GM13977 (cell line): ENCODE results near the gene MAST1.

Source experiments
- DNase-seq: peaks from one replicate; pipeline ENCODE4 v3.0.0; 2012; ENCODE audit warnings: low spot score
- in situ Hi-C: fragments of 300-500 bp; cut with MboI; formaldehyde crosslinking; loops from one replicate; pipeline ENCODE4 v1.12.0; 2022; ENCODE audit warnings: low sequenced_read_pairs, low pct_unique_long_range_greater_than_20kb, mixed read lengths, inconsistent platforms; ENCODE audit not compliant: unreplicated experiment
- TF ChIP-seq, protein P1 (sequence below): IDR thresholded peaks from 2 replicates; pipeline ENCODE4 v1.5.1; 2012; ENCODE audit warnings: mild to moderate bottlenecking, control low read depth; ENCODE audit not compliant: insufficient read depth; ENCODE audit errors: extremely low read depth, missing control alignments

Gene MAST1

DNA sequence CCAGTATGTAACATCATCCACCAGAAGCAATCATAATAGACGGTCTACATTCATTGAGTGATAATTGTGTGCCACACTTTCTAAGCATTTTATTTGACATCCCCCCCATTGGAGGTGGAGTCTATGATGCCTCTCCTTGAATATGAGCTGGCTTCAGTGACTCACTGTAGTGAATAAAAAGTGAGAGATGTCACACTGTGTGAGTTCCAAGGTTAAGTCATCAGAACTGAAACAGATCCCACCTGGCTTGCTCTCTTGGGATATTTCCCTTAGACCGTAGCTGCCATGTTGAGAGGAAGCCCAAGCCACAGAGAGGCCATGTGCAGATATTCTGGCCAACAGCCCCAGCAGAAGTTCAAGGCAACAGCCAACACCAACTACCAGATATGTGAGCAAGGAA, 16.6 kb upstream of the MAST1 start:
- no peak for DNase-seq

DNA sequence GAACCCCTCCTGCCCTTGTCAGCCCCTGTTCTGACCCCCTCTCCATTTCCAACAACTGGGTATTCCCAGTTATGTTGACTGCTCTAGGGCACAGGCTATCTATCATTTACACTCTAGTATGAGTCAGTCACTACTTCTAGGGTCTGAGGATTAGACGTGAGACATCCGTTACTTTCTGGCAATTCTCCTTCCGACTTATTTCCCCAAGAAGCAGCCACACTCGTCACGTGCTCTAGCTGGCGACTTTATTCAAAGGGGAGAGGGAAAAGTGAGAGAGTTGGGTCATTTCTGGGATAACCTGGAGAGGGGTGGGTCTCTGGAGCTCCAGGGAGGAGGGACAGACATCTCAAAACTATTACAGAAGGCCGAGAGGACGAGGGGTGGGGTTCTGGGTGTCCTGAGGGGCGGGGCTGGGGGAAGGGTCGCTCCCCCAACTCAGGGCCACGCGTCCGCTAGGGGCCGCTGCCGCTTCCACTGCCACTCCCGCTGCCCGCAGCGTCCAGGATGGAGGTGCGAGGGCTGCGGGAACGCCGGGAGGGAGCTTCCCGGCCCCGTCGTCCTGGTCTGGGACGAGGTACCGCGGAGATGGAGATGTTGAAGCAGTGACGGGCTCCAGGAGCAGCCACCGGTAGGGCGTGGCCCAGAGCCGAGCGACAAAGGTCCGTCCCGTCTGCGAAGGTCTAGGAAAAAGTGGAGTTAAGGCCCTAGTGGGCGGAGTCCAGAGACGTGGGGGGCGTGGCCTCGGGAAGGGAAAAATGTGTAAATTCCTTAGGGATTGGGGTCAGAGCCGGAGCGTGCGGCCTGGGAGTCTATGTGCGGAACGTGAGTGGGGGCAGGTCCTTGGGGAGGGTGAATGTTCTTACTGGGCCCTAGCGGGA, 12.8 kb upstream of the MAST1 start:
- TF ChIP-seq, protein P1, sequence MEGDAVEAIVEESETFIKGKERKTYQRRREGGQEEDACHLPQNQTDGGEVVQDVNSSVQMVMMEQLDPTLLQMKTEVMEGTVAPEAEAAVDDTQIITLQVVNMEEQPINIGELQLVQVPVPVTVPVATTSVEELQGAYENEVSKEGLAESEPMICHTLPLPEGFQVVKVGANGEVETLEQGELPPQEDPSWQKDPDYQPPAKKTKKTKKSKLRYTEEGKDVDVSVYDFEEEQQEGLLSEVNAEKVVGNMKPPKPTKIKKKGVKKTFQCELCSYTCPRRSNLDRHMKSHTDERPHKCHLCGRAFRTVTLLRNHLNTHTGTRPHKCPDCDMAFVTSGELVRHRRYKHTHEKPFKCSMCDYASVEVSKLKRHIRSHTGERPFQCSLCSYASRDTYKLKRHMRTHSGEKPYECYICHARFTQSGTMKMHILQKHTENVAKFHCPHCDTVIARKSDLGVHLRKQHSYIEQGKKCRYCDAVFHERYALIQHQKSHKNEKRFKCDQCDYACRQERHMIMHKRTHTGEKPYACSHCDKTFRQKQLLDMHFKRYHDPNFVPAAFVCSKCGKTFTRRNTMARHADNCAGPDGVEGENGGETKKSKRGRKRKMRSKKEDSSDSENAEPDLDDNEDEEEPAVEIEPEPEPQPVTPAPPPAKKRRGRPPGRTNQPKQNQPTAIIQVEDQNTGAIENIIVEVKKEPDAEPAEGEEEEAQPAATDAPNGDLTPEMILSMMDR: peak; percentile 37
- in situ Hi-C loops: no loop called here
- no peak for DNase-seq

More for the DNA sequence above, 16.6 kb upstream of the MAST1 start:
- in situ Hi-C loops: no loop called here
- TF ChIP-seq, protein P1: no peak

DNA sequence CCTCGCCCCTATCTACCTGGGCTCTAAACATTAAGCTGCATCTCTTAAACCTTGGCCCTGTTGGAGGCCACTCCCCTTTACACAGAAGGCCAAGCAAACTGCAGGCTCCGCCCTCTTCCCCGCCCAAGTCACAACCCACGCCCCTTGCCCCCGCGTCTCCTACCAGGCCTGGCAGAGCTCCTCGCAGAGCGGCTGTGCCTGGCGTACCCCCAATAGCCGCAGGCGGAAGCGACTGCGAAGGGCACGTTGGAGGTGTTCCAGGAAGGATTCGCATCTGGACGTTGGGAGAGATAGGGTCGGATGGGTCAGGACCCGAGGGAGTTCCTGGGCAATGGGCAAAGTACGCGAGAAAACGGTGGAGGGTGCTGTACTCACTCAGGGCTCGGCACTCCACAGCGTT, 9.8 kb upstream of the MAST1 start:
- TF ChIP-seq, protein P1: no peak
- DNase-seq: peak; percentile 71
- in situ Hi-C loops: no loop called here

DNA sequence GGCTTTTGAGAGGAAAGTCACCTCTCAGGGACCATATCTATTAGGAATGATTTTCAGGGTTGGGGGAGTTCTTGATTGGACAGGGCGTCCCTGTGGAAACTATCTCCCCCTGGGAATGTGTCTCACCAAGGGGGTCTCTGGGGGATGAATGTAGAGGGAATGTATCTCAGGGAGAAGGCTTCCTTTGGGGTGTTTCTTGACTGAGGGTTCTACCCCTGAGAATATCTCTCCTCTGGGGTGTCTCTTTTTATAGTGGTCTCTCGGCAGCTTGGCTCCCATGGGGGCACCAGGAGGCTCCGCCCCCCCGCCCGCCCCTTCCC, 4.9 kb upstream of the MAST1 start:
- no peak for DNase-seq
- in situ Hi-C loops: no loop called here
- TF ChIP-seq, protein P1: no peak

DNA sequence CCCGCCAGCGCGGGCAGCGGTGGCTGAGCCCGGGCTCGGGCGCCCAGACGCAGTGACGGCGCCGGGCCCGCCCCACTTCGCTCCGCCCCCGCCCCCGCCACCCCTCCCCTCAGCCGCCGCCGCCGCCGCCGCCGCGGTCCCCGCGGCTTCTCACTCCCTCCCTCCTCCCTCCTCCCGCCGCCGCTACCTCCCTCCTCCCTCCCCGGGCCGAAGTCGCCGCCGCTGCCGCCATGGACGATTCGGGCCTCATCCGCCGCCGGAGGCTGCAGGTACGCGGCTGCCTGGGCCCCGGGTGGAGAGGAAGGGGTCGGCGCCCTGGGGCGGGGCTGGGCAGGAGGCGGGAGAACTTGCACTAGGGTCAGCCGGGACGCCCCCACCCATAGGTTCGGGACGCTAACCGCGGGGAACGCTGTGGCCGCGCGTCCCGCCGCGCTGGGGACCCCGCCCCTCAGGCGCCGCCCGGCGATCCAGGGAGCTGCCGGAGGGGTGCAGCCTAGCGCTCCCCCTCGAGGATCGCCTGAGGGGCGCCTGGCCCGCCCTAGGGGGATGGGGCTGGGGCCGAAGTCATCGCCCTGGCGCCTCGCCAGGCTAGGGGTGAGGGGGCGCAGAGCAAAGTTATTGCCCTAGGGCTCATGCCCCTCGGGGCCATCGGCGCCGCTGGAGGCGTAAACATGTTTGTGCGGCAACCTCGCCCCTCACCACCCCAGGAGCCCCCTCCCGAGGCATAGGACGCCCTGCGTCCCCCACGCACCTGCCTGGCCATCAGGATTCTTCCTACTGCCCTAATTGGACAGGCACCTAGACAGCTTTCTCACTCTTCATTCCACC, 4.4 kb upstream of the MAST1 start:
- peak; percentile 82 for DNase-seq
- in situ Hi-C loops: no loop called here
- TF ChIP-seq, protein P1: no peak

DNA sequence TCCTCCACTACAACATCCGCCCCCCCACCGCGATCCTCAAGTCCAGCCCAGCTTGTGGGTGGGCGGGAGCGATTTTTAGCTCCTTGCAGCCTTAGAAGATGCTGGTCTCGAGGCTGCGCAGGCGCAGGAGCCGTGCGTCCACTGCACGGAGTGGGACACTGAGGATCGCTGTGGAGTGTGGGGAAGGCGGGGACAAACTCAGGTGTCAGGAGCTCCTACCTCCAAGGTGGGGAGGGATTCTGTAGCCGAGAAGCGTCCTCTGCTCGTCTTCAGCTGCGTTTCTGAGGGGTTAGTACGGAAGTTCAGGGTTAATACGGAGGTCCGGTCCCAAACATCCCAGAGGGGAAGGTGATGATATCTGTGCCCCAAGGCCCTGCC, 3.8 kb upstream of the MAST1 start, which contains the start of gene RTBDN:
Gene RTBDN, minus strand, starts transcription at position 14 of the 378 bp plus-strand sequence. CDS start 4,600 bp downstream, outside the sequence.
- no peak for DNase-seq
- TF ChIP-seq, protein P1: no peak
- in situ Hi-C loops: no loop called here
